Activated T-cell treated with anti-CD3 and anti-CD28 coated beads, Interleukin-2, amount 50 U/mL, for 4 hours (primary cell): ENCODE data around the gene NAALADL2. TPM values are rescaled to one million over a fixed set of nuclear protein-coding genes. Genes with fewer than 3 reads are reported as not detected.

Experiments
- ATAC-seq, 2 donors: fragments of 200-7000 bp; cut with Tn5 transposase; one replicate each; pipeline ENCODE4 v1.10.0; 2021
- DNase-seq: peaks from one replicate; pipeline ENCODE4 v3.0.0-alpha.2; 2020
- H3K27me3 Mint-ChIP-seq: one replicate; pipeline ENCODE4 v1.8.0; 2021; ENCODE audit warnings: low read depth, mixed read lengths
- H3K36me3 Mint-ChIP-seq: one replicate; pipeline ENCODE4 v1.8.0; 2022; ENCODE audit warnings: mixed read lengths; ENCODE audit not compliant: insufficient read depth
- H3K4me1 Mint-ChIP-seq: one replicate; pipeline ENCODE4 v1.8.0; 2021; ENCODE audit warnings: low read depth, mixed read lengths
- H3K4me3 Mint-ChIP-seq: one replicate; pipeline ENCODE4 v1.8.0; 2021; ENCODE audit warnings: mild to moderate bottlenecking, moderate library complexity, mixed read lengths
- H3K9me3 Mint-ChIP-seq: one replicate; pipeline ENCODE4 v1.8.0; 2021; ENCODE audit warnings: mixed read lengths
- total RNA-seq, 3 donors: library from RNA; stranded (reverse); gene quantifications; one replicate each; pipeline ENCODE4 v1.2.1, GENCODE V29; 2021

Gene NAALADL2
- total RNA-seq, 3 donors from 2014 or later = 0.26 to 0.33 (median 0.33) TPM

DNA sequence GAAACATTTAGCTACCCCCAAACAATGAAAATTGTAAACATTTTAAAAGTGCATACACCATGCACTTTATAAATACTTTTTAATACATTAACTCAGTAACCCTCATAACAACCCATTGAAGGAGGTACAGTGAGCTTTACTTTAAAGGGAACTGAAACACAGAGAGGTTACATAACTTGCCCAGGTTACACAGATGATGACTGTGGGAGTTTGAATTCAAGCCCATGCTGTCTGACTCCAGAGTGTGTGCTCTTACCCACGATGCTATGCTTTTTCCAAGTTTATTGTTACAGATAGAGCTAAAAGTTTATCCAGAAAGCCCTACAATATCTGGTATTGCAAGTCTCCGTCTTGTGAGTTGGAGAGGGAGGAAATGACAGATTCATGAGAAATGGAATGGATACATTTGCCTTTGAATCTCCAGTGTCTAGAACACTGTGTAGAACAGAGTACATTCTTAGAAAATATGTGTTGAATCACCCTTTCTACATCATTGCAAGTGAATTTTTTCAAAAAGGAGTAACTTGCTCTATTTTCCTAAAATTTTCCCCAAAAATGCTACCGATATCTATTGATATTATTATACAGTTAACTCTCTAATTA, 428.3 kb downstream of the NAALADL2 start:
- Mint-ChIP-seq H3K36me3 (no peaks in the 10 kb centered on the region), H3K4me1 (no peaks in the 10 kb centered on the region)
- ATAC-seq = no peak

DNA sequence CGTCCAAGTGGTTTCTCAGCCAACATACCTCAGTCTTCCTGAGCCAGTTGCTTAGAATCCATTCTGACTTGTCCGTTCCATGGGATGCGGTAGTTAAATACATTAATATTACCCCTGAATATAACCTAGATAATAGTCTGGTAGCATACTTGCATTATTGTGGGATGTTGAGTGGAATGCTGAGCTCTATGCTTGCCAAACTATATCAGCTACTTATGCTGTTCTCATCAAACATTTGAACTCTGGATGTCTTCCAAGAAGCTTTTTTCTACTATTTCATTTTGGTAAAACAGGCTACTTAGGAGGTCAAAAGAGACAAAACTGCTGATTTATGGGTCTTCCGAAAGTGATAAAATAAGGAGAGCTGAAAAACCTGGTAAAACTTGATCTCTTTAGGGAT, 429.5 kb downstream of the NAALADL2 start:
- no peaks in the 10 kb centered on the region for H3K27me3 Mint-ChIP-seq
- no peak for DNase-seq

More for the DNA sequence above, 428.3 kb downstream of the NAALADL2 start:
- H3K4me3 Mint-ChIP-seq = no peak overlapping the region
- H3K27me3 Mint-ChIP-seq = no peaks in the 10 kb centered on the region
- no peaks in the 10 kb centered on the region for H3K9me3 Mint-ChIP-seq
- DNase-seq = no peak

DNA sequence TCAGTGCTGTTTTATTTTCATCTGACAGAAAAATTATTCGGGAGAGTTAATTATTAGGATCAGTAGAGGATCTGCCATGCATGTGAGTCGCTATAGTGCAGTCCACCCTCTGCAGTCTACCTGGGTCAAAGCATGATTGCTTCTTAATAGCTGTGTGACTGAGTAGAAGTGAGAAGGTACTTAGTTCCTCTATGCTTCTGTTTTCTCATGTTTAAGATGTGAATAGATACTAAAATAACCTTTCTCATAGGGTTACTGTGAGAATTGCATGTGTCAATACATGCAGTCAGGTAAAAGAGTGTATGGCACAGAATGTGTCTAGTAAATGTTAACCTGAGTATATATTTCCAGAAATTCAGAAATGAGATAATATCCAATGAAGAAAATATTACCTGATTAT, 435.7 kb downstream of the NAALADL2 start:
- Mint-ChIP-seq H3K4me3 (no peak overlapping the region), H3K4me1 (no peaks in the 10 kb centered on the region)

More for the DNA sequence above, 429.5 kb downstream of the NAALADL2 start:
- Mint-ChIP-seq H3K4me3 (no peak overlapping the region), H3K4me1 (no peaks in the 10 kb centered on the region), H3K36me3 (no peaks in the 10 kb centered on the region), H3K9me3 (no peaks in the 10 kb centered on the region)
- no peak for ATAC-seq

DNA sequence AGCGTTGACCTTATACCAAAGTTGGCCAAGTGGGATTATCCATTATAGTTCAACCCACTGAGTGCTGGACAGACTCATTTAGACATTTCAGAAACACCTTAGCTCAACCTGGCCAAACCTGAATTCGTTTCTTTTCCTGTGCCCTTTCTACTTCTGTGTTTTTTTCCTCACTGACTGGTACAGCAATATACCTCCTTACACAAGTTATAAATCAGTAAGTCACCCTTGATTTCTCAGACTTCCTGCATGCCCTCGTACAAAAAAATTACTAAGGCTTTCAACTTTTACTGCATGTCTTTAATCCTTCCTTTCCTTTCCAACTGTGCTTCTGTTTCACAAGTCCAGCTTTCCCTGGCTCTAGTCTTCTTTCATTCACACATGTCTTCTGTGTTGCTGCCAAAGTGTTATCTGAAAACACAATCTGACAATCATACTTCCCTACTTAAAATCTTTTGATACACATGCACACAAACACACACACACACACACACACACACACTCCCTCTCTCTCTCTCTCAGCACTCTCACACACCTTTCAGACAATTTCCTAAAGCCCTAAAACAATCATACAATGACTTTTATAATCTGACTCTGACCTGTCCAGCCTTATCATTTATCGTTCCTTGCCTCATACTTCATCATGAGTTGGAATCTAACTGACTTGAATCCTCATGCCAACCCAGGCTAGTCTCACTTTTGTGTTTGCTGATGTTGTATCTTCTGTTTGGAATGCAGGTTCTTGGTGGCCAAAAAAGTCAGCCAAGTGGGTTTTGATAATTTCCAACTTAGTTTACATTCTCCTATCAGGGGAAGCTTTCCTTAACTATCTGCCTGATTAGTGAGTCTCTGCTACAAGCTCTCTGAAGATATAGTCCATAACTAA, 436.4 kb downstream of the NAALADL2 start:
- no peak overlapping the region for H3K4me3 Mint-ChIP-seq
- no peaks in the 10 kb centered on the region for H3K27me3 Mint-ChIP-seq
- H3K36me3 Mint-ChIP-seq = no peaks in the 10 kb centered on the region
- H3K4me1 Mint-ChIP-seq = no peaks in the 10 kb centered on the region
- DNase-seq (no peak), ATAC-seq (no peak)
- H3K9me3 Mint-ChIP-seq = peaks cover 3% of the 10 kb centered on the region

More for the DNA sequence above, 435.7 kb downstream of the NAALADL2 start:
- Mint-ChIP-seq H3K36me3 (no peaks in the 10 kb centered on the region), H3K9me3 (peaks cover 3% of the 10 kb centered on the region), H3K27me3 (no peaks in the 10 kb centered on the region)
- no peak for DNase-seq
- ATAC-seq = no peak

DNA sequence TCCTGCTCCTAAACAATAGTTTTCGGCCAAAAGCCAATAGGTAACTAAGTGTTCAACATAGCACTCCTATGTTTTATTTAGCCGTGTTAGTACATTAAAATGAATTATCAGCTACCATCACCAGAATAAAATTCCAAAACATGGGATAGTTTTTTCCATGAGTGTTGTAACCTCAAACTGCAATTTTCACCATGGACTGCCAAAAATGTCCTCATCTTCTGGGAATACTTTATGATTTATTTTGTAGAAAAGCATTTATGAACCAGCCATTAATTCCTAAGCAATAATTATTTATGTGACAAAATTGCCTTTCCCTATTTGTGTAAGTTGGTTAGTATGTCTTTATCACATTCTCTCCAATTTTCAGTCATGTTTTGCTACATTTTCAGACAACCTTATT, 438.1 kb downstream of the NAALADL2 start:
- no peak for ATAC-seq
- no peak overlapping the region for H3K4me3 Mint-ChIP-seq
- H3K27me3 Mint-ChIP-seq = no peaks in the 10 kb centered on the region
- H3K4me1 Mint-ChIP-seq = no peaks in the 10 kb centered on the region
- H3K36me3 Mint-ChIP-seq = no peaks in the 10 kb centered on the region
- H3K9me3 Mint-ChIP-seq = peaks cover 3% of the 10 kb centered on the region
- DNase-seq = no peak

DNA sequence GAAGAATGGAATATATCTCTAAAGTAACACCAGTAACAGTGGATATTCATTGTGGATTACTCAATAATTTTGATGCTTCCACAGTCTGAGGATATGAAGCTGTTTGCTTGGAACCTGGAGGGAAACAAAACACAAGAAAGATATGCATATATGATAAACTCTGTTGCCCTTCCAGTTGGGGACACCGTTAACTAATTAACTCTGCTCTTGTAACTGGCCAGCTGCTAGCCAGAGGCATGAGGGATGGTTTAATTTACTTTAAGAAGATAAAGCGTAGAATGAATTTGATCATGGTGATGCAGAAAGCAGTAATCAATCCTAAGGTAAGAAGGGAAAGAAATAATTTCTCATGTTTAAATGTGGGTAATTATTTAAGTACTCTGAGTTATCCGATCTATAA, 442.6 kb downstream of the NAALADL2 start:
- DNase-seq = no peak
- no peaks in the 10 kb centered on the region for H3K27me3 Mint-ChIP-seq
- peaks cover 3% of the 10 kb centered on the region for H3K9me3 Mint-ChIP-seq
- no peak for ATAC-seq
- H3K4me1 Mint-ChIP-seq = no peaks in the 10 kb centered on the region
- H3K4me3 Mint-ChIP-seq = no peak overlapping the region
- no peaks in the 10 kb centered on the region for H3K36me3 Mint-ChIP-seq

DNA sequence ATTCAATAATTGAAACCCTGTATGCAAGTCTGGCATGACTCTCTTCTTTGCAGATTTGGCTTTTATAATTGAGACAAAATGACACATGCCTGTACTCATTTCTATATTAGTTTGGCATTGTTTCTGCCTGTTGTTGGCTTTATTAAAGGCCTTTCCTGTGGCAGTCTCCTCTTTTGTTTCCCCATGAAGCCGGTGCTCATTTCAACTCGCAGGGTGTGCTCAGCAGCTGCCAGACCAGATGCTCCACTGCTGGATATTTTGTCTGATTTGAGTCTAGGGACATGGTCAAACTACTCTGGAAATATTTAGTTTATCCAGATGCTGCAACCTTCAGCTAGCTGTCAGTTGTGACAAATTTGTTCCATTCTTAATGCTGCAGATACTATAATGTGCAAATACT, 445.3 kb downstream of the NAALADL2 start:
- H3K4me1 Mint-ChIP-seq = no peaks in the 10 kb centered on the region
- no peaks in the 10 kb centered on the region for H3K9me3 Mint-ChIP-seq
- H3K27me3 Mint-ChIP-seq = no peaks in the 10 kb centered on the region
- H3K36me3 Mint-ChIP-seq = no peaks in the 10 kb centered on the region
- ATAC-seq (no peak), DNase-seq (no peak)
- no peak overlapping the region for H3K4me3 Mint-ChIP-seq

DNA sequence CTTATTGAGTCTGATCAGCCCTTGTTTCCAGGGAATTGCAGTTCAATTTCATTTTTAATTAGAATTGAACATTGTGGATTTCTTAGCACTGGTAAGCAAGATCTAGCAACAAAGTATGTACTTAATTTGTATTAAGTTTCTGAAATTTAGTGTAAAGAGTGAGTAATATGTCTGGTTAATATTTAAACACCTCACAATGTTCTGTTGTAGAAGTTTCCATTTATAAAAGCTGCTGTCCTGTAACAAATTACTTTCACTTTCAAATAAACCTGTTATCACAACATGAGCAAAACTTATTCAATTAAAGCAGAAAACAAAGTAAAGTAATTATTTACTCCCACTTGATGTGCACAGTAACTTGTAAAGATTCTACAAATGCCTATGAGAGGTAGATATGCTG, 448.5 kb downstream of the NAALADL2 start:
- ATAC-seq = no peak
- no peaks in the 10 kb centered on the region for H3K9me3 Mint-ChIP-seq
- no peaks in the 10 kb centered on the region for H3K36me3 Mint-ChIP-seq
- no peak overlapping the region for H3K4me3 Mint-ChIP-seq
- H3K4me1 Mint-ChIP-seq = no peaks in the 10 kb centered on the region
- no peak for DNase-seq
- H3K27me3 Mint-ChIP-seq = no peaks in the 10 kb centered on the region

DNA sequence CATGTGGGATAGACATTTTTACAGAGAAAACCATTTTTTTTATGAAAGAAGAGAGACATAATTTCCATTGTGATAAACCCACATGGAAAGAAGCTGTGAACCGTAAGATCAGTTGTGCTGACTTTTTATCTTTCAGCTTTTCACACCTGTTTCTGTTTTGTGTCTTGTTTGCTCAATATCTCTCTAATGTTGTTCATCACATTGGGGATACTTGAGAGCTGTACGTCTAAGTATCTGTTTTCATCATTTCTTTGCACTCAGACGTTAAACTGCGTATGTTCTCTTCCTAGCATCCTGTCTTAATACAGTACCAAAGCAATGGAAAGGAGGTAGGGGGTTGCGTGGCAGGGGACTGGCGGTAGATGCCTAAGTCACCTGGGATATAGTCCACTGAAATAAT, 449.0 kb downstream of the NAALADL2 start:
- Mint-ChIP-seq H3K27me3 (no peaks in the 10 kb centered on the region), H3K9me3 (peaks cover under 1% of the 10 kb centered on the region), H3K4me1 (no peaks in the 10 kb centered on the region), H3K36me3 (no peaks in the 10 kb centered on the region), H3K4me3 (no peak overlapping the region)
- DNase-seq = no peak
- ATAC-seq = no peak

DNA sequence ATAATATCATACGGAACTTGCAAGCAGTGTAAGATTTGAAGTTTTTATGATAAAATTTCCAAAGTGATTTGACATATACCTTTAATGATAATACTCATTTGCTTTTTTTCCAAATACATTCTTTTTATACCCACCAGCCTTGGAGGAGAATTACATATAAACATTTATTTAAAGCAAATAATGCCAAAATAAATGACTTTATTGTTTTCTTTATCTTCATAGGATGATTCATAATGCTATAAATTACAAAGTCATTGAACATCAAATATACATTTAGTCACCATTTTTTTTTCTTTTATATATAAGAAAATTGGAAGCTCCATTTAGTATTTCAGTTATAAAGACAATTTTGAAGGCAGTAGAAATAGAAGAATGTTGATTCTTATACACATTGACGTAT, 450.9 kb downstream of the NAALADL2 start:
- ATAC-seq = no peak
- H3K36me3 Mint-ChIP-seq = no peaks in the 10 kb centered on the region
- H3K4me1 Mint-ChIP-seq = no peaks in the 10 kb centered on the region
- no peak for DNase-seq
- H3K4me3 Mint-ChIP-seq = no peak overlapping the region
- H3K27me3 Mint-ChIP-seq = no peaks in the 10 kb centered on the region
- peaks cover 6% of the 10 kb centered on the region for H3K9me3 Mint-ChIP-seq

DNA sequence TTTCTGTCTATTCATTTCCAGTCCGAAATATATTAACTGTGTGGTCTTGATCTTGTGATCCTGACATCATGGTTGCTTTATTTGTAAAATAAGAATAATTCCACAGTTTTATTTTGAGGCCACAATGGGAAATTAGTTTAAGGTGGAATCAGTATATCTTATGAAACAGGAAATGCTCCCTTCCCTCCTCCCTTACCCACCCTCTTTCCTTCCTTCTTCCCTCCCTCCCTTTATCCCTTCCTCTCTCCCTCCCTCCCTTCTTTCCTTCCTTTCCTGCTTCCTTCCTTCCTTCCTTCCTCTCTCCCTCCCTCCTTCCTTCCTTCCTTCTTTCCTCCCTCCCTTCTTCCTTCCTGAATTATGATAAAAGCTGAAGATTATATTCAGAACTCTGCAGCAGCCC, 452.3 kb downstream of the NAALADL2 start:
- no peak overlapping the region for H3K4me3 Mint-ChIP-seq
- H3K4me1 Mint-ChIP-seq = no peaks in the 10 kb centered on the region
- ATAC-seq (no peak), DNase-seq (no peak)
- peaks cover 6% of the 10 kb centered on the region for H3K9me3 Mint-ChIP-seq
- H3K27me3 Mint-ChIP-seq = no peaks in the 10 kb centered on the region
- H3K36me3 Mint-ChIP-seq = no peaks in the 10 kb centered on the region

DNA sequence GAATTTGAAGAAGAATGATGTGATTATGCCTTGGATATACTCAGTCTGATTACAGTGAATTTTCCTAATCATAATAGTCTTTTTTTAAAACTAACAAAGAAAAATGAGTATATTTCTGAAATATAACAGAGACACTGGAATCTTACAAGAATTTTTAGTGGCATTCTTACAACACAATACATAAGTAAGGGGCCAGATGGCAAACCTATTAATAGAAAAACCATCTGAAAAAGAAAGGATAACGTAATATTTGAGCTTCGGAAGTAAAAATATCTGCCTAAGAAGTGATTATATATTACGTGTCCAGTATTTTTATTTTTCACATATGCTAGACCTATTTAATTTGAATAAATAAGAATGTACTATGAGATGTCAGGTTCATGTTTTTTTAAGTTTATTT, 452.8 kb downstream of the NAALADL2 start:
- Mint-ChIP-seq H3K9me3 (peaks cover 6% of the 10 kb centered on the region), H3K36me3 (no peaks in the 10 kb centered on the region), H3K4me3 (no peak overlapping the region), H3K4me1 (no peaks in the 10 kb centered on the region), H3K27me3 (no peaks in the 10 kb centered on the region)
- DNase-seq (no peak), ATAC-seq (no peak)

DNA sequence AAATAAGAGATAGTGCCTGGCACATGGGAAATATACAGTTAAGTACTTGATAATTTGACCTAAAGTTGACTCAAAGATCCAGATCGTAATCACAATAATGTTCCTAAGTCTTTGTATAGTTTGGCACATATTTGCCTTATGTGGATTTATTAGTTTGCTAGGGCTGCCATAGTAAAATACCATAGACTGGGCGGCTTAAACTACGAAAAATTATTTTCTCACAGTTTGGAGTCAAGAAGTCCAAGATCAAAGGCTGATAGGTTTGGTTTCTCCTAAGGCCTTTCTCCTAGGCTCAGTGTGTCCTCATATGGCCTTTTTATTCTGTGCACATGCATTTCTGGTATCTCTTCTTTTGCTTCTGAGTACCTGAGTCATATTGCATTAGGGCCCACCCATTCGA, 453.7 kb downstream of the NAALADL2 start:
- DNase-seq = no peak
- Mint-ChIP-seq H3K4me1 (no peaks in the 10 kb centered on the region), H3K9me3 (peaks cover 6% of the 10 kb centered on the region), H3K36me3 (no peaks in the 10 kb centered on the region), H3K4me3 (no peak overlapping the region), H3K27me3 (no peaks in the 10 kb centered on the region)
- no peak for ATAC-seq

DNA sequence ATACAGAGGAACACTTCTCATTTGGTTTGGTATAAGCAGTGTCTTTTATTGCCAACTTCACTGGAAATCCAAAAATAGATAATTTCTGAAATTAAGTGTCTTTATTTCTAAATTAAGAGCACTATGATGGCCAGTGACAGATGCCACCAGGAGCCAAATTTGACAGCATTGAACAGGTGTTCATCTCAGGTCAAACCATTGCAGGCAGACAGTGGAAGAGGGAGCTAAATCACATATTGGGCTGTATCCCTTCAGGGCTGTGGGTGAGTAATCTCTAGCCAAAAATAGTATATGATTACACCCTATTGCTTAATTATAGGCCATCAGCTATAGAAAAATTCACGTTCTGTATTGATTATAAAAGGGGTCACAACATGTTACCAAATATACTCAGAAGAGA, 457.7 kb downstream of the NAALADL2 start:
- H3K27me3 Mint-ChIP-seq = no peaks in the 10 kb centered on the region
- ATAC-seq = no peak

DNA sequence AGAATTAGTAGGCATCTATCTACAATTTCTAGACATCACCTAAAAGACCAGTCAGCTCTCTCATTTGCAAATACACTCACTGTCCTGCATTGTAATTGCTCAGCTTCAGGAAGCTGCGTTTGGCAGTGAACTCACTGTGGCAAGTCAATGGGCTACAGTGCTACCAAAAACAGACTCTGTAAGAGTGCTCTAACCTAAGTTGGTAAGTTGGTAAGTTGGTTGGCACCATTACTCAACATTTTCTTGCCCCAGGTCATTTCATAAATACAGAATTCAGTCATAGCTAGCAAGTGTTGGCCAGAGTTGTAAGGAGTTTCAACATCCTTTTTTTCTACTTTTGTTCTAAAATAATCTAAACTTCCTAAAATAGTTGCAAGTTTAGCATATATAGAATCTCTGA, 466.3 kb downstream of the NAALADL2 start:
- ATAC-seq = no peak
- Mint-ChIP-seq H3K4me3 (no peak overlapping the region), H3K27me3 (no peaks in the 10 kb centered on the region), H3K9me3 (peaks cover 17% of the 10 kb centered on the region), H3K36me3 (no peaks in the 10 kb centered on the region), H3K4me1 (no peaks in the 10 kb centered on the region)
- no peak for DNase-seq

More for the DNA sequence above, 457.7 kb downstream of the NAALADL2 start:
- no peak overlapping the region for H3K4me3 Mint-ChIP-seq
- DNase-seq = no peak
- H3K36me3 Mint-ChIP-seq = no peaks in the 10 kb centered on the region
- peaks cover 6% of the 10 kb centered on the region for H3K9me3 Mint-ChIP-seq
- H3K4me1 Mint-ChIP-seq = no peaks in the 10 kb centered on the region
